Epithelial cell of proximal tubule (primary cell): ENCODE measurements around the gene C2. TPM values are rescaled to one million over a fixed set of nuclear protein-coding genes. Genes with fewer than 3 reads are reported as not detected.
"Not testable (repeated sequence)": the region's sequence is repeated elsewhere in the genome, so short reads cannot be mapped to it uniquely, and the experiment has no call there.

Experiments
- DNase-seq: peaks from one replicate; pipeline ENCODE4 v3.0.0-alpha.2; 2011; ENCODE audit warnings: low read depth
- H3K4me3 ChIP-seq: 2 replicates; pipeline ENCODE4 v1.5.1; 2011; ENCODE audit warnings: low read depth, mild to moderate bottlenecking, low read length
- total RNA-seq: library from RNA; depleted of rRNA; stranded (reverse); fragments of >200 nt; gene quantifications from 2 replicates; pipeline ENCODE4 v1.2.3, GENCODE V29; 2015
- TF ChIP-seq, protein P1 (sequence below): conservative IDR thresholded peaks from 2 replicates; pipeline ENCODE4 v1.5.1; 2012; ENCODE audit warnings: low read depth, mild to moderate bottlenecking, low read length

Gene C2
- total RNA-seq, 1 donor from 2014 or later, result not detected

DNA sequence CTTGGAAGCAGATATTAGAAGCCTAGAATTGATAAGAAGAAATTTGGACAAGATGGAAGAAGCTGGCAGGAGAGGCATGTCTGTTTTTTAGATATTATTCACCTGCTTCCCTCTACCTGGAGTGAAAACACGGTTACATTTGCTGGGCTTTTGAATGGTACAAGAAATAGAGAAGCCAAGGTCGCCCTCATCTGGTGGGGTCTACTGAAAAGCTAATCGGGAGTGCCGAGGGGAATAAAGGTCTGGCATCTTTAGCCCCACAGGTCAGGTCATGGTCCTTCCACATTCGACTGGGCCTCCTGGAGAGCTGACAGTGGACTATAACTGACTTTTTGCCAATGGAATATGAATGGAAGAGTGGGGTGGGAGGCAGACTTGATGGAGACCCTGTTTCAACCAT lies 4.6 kb upstream of the C2 start:
- DNase-seq, result no peak

DNA sequence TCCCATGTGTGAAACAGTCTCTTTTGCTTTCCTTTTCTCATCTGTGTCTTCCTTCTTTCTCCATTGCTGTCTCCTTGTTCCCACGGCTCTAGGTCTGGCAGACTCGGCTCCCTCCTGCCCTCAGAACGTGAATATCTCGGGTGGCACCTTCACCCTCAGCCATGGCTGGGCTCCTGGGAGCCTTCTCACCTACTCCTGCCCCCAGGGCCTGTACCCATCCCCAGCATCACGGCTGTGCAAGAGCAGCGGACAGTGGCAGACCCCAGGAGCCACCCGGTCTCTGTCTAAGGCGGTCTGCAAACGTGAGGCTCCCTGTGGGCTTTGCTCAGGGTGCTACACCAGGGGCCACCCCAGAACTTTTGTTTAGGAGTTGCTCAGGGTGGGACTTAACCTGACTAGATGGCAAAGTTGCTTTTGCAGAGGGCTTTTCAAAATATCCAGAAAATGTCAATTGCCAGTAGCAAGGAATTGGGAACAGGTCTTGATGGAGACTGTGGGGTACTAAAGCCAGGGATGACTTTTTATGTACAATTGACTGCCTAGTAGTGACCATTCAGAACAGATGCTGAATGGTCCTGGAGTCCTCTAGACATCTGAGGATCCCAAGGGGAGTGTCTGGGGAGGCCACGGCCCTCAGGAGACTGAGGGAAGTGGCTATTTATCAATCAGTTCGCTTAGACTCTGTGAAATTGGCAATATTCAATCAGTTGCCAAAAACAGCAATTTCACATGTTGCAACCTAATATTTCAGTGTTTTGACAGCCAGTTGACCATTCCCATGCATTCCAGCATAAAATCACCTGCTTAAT lies 550 bp downstream of the C2 start:
- DNase-seq, result no peak
- H3K4me3 ChIP-seq, result peak overlapping the region; percentile 39
- TF ChIP-seq, protein P1, sequence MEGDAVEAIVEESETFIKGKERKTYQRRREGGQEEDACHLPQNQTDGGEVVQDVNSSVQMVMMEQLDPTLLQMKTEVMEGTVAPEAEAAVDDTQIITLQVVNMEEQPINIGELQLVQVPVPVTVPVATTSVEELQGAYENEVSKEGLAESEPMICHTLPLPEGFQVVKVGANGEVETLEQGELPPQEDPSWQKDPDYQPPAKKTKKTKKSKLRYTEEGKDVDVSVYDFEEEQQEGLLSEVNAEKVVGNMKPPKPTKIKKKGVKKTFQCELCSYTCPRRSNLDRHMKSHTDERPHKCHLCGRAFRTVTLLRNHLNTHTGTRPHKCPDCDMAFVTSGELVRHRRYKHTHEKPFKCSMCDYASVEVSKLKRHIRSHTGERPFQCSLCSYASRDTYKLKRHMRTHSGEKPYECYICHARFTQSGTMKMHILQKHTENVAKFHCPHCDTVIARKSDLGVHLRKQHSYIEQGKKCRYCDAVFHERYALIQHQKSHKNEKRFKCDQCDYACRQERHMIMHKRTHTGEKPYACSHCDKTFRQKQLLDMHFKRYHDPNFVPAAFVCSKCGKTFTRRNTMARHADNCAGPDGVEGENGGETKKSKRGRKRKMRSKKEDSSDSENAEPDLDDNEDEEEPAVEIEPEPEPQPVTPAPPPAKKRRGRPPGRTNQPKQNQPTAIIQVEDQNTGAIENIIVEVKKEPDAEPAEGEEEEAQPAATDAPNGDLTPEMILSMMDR, result no peak

More for the DNA sequence above, 4.6 kb upstream of the C2 start:
- TF ChIP-seq, protein P1, result peak; percentile 39
- H3K4me3 ChIP-seq, result no peak overlapping the region

DNA sequence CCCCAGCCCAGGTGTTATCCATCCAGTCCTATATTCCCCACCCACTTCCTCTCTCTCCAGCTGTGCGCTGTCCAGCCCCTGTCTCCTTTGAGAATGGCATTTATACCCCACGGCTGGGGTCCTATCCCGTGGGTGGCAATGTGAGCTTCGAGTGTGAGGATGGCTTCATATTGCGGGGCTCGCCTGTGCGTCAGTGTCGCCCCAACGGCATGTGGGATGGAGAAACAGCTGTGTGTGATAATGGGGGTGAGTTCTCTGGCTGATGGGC lies 1.1 kb downstream of the C2 start:
- no peak overlapping the region for H3K4me3 ChIP-seq
- TF ChIP-seq, protein P1, result no peak
- no peak for DNase-seq

DNA sequence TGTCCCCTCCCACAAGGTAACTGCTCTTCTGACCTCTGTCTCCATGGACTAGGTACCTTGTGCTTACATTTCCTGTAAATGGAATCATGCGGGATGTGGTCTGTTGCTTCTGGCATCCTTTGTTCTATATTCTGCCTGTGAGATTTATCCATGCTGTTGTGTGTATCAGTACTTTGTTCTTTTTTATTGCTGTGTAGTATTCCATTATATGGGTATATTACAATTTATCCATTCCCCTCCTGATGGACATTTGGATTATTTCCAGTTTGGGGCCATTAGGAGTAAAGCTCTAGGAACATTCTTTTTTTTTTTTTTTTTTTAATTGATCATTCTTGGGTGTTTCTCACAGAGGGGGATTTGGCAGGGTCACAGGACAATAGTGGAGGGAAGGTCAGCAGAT lies 3.4 kb downstream of the C2 start:
- TF ChIP-seq, protein P1, result no peak
- DNase-seq, result no peak
- no peak overlapping the region for H3K4me3 ChIP-seq

DNA sequence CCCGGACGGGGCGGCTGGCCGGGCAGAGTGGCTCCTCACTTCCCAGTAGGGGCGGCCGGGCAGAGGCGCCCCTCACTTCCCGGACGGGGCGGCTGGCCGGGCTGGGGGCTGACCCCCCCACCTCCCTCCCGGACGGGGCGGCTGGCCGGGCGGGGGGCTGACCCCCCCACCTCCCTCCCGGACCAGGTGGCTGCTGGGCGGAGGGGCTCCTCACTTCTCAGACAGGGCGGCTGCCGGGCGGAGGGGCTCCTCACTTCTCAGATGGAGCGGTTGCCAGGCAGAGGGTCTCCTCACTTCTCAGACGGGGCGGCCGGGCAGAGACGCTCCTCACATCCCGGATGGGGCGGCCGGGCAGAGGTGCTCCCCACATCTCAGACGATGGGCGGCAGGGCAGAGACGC lies 4.6 kb downstream of the C2 start:
- DNase-seq, H3K4me3 ChIP-seq: not testable (repeated sequence)

DNA sequence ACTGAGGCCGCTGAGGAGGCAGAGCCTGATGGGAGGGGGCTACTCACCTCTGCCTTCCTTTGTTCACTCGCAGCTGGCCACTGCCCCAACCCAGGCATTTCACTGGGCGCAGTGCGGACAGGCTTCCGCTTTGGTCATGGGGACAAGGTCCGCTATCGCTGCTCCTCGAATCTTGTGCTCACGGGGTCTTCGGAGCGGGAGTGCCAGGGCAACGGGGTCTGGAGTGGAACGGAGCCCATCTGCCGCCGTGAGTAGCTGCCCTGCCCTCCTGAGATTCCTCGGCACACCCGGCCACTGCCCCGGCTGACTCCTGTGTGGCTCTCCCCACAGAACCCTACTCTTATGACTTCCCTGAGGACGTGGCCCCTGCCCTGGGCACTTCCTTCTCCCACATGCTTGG lies 6.0 kb downstream of the C2 start:
- H3K4me3 ChIP-seq, result no peak overlapping the region
- TF ChIP-seq, protein P1, result no peak
- no peak for DNase-seq

DNA sequence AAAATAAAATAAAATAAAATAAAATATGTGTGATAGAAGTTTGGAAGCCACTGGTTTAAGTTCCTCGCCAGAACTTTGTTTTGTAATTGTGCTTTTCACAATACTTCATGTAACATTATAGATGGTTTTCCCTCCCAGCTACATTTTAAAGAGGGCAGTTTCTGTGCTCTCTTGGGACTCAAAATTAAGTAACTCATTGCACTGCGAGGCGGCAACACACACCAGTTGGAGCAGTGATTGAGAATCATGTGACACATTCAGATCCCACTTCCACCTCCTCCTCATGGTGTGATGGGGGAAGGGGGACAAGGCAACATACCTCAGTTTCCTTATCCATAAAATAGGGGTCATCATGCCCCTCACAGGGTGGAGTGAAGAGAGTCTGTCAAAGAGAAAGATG lies 7.5 kb downstream of the C2 start:
- TF ChIP-seq, protein P1, result no peak

More for the DNA sequence above, 7.5 kb downstream of the C2 start:
- DNase-seq, result no peak
- no peak overlapping the region for H3K4me3 ChIP-seq
